Mammary epithelial cell (primary cell): ENCODE measurements around the gene ALK.

ENCODE experiments used
- CTCF ChIP-seq, 2 donors: IDR thresholded peaks in 1 of 2; conservative IDR thresholded peaks in 1 of 2; 2 replicates each; pipeline ENCODE4 v1.5.1; 2011 to 2012; ENCODE audit warnings: inconsistent platforms in 2 of 2, low read length in 2 of 2, mild to moderate bottlenecking in 2 of 2, control low read depth in 1 of 2, low read depth in 1 of 2; ENCODE audit not compliant: insufficient read depth in 1 of 2; ENCODE audit errors: extremely low read depth in 1 of 2
- EZH2 ChIP-seq: IDR thresholded peaks from 2 replicates; pipeline ENCODE4 v1.6.1; 2012; ENCODE audit warnings: low read length, inconsistent platforms, borderline replicate concordance

GRCh38 chr2:29697715-29698114 is 223.7 kb downstream of the ALK start:
- no peak for TF ChIP-seq CTCF (conservative IDR thresholded peaks at IDR 0.05 in 1 of 2, IDR thresholded peaks at IDR 0.05 in 1 of 2; ENCODE audit: extremely low read depth in 1 of 2, insufficient read depth in 1 of 2, low read depth in 1 of 2, low read length in 2 of 2)
- TF ChIP-seq EZH2, result no peak
